Spleen (tissue), 11 donors: ENCODE results near the gene MAP3K2. TPM values are rescaled to one million over a fixed set of nuclear protein-coding genes. Genes with fewer than 3 reads are reported as not detected.
A peak's percentile ranks its signal among the peaks of the same experiment; 100 is the strongest.
"Not testable (repeated sequence)": the region's sequence is repeated elsewhere in the genome, so short reads cannot be mapped to it uniquely, and the experiment has no call there.

Source experiments
- DNase-seq: peaks from one replicate; pipeline ENCODE4 v3.0.0-alpha.2; 2020
- H3K27ac ChIP-seq, 8 donors: fragments of 200-600 bp; sonication (generic) in 7 of 8; 1 replicate in 4 of 8; 2 replicates in 4 of 8; pipeline versions ENCODE4 v1.5.0 to v1.8.0; 2016 to 2021; ENCODE audit warnings: inconsistent platforms in 4 of 8, mild to moderate bottlenecking in 4 of 8, moderate library complexity in 1 of 8
- H3K27me3 ChIP-seq, 7 donors: fragments of 200-600 bp; sonication (generic) in 6 of 7; replicated peaks in 1 of 7; 1 replicate in 4 of 7; 2 replicates in 3 of 7; pipeline versions ENCODE4 v1.5.0 to v1.8.0; 2016 to 2021; ENCODE audit warnings: inconsistent platforms in 3 of 7, mild to moderate bottlenecking in 1 of 7
- H3K36me3 ChIP-seq, 6 donors: fragments of 200-600 bp; sonication (generic) in 5 of 6; 1 replicate in 4 of 6; 2 replicates in 2 of 6; pipeline versions ENCODE4 v1.5.0 to v1.8.0; 2016 to 2021; ENCODE audit warnings: inconsistent platforms in 2 of 6
- H3K4me1 ChIP-seq, 6 donors: fragments of 200-600 bp; sonication (generic) in 5 of 6; 1 replicate in 3 of 6; 2 replicates in 3 of 6; pipeline versions ENCODE4 v1.5.0 to v1.8.0; 2016 to 2021; ENCODE audit warnings: inconsistent platforms in 3 of 6
- H3K4me3 ChIP-seq, 8 donors: fragments of 200-600 bp; sonication (generic) in 7 of 8; 1 replicate in 4 of 8; 2 replicates in 4 of 8; pipeline versions ENCODE4 v1.5.0 to v1.8.0; 2016 to 2021; ENCODE audit warnings: inconsistent platforms in 4 of 8, mild to moderate bottlenecking in 4 of 8, moderate library complexity in 2 of 8
- H3K9me3 ChIP-seq, 8 donors: fragments of 200-600 bp; sonication (generic) in 7 of 8; 1 replicate in 4 of 8; 2 replicates in 4 of 8; pipeline versions ENCODE4 v1.5.0 to v1.8.0; 2016 to 2021; ENCODE audit warnings: inconsistent platforms in 4 of 8
- POLR2A ChIP-seq, 3 donors: fragments of 450-650 bp; IDR thresholded peaks; one replicate each; pipeline ENCODE4 v1.5.1; 2017; ENCODE audit warnings: antibody characterized with exemption in 3 of 3, mild to moderate bottlenecking in 1 of 3
- POLR2AphosphoS5 ChIP-seq, 3 donors: sonication (generic); formaldehyde crosslinking; IDR thresholded peaks; one replicate each; pipeline ENCODE4 v1.5.1; 2017; ENCODE audit warnings: antibody characterized with exemption in 3 of 3
- whole genome bisulfite sequencing, 5 donors: extraction: QIAGEN DNeasy Blood & Tissue Kit in 3 of 5; methylation state at CpG; one replicate each; pipeline versions ENCODE4 v1.1.5 to v1.1.7; 2013 to 2018; 5-methylcytosine and 5-hydroxymethylcytosine counted together
- intact Hi-C: fragments of 100-400 bp; cut with DNase I; formaldehyde crosslinking; loops from one replicate; pipeline ENCODE4 v1.15.0; 2023; ENCODE audit warnings: low total_unique reads
- polyA plus RNA-seq, 3 donors: library from polyadenylated mRNA; stranded (reverse); fragments of 200-250 nt; gene quantifications; one replicate each; pipeline ENCODE4 v1.2.1, GENCODE V29; 2013
- total RNA-seq, 7 donors: library from RNA; depleted of rRNA in 3 of 7; stranded (reverse); fragments of >200 nt in 3 of 7; fragmentation: NEBNext Ultra II Directional in 4 of 7; extraction: Animal tissue kit (Norgen Biotek cat#: 25700) in 4 of 7; gene quantifications; one replicate each; pipeline versions ENCODE4 v1.1.0 to v1.2.1, GENCODE V29; 2016 to 2021
- TF ChIP-seq, protein P1 (sequence below), 11 experiments: fragments of 200-600 bp in 7 of 11; fragments of 450-650 bp in 4 of 11; sonication (generic) in 4 of 11; IDR thresholded peaks in 8 of 11; conservative IDR thresholded peaks in 3 of 11; 1 replicate in 7 of 11; 2 replicates in 4 of 11; pipeline versions ENCODE4 v1.4.0 to v1.8.0; 2016 to 2021; ENCODE audit warnings: antibody characterized with exemption in 11 of 11, inconsistent platforms in 4 of 11, mild to moderate bottlenecking in 1 of 11
- donor health status: healthy with polysubstance abuse.
- donor health status: DM: no; HTN: no; CAD: no; lungs with moderate emphysema.
- donor health status: DM: no; HTN: no; CAD: no.
- donor health status: Bipolar disorder and iron deficiency.
- donor health status: healthy.
- donor health status: DM: no; HTN: no; CAD: no.
- donor health status: DM: yes; HTN: yes; CAD: no.

MAP3K2 gene
- total and polyA plus RNA-seq, 10 donors = 6.5 to 83.9 (median 63.0) TPM

DNA sequence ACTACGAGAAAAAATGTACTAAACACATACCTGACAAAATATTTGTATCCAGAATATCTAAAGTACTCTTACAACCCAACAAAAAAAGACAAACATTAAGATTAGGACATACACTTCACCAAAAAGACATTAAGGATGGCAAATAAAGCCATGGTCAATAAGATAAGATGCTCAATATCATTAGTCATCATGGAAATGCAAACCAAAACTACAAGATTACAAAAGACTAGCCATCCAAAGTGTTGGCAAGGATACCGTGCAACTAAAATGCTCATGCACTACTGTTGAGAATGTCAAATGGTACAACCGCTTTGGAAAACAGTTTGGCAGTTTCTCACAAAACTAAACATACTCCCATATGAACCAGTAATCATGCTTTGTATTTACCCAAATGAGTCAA is 29.7 kb downstream of the MAP3K2 start:
- no peak for DNase-seq
- Histone ChIP-seq H3K9me3 (no peaks in the 10 kb centered on the region), H3K36me3 (no peaks in the 10 kb centered on the region), H3K4me3 (no peak overlapping the region), H3K27me3 (no peaks in the 10 kb centered on the region), H3K27ac (no peak overlapping the region), H3K4me1 (peaks cover 4 to 65% (median 41%) of the 10 kb centered on the region in 6 donors)
- WGBS, 5 donors = 93 to 97% (median 96%) methylated on average over 3 of the region's 3 CpGs
- intact Hi-C loops = no loop called here
- TF ChIP-seq POLR2A (IDR thresholded peaks at IDR 0.05) = no peak
- no peak for TF ChIP-seq POLR2AphosphoS5 (IDR thresholded peaks at IDR 0.05)
- TF ChIP-seq, protein P1, sequence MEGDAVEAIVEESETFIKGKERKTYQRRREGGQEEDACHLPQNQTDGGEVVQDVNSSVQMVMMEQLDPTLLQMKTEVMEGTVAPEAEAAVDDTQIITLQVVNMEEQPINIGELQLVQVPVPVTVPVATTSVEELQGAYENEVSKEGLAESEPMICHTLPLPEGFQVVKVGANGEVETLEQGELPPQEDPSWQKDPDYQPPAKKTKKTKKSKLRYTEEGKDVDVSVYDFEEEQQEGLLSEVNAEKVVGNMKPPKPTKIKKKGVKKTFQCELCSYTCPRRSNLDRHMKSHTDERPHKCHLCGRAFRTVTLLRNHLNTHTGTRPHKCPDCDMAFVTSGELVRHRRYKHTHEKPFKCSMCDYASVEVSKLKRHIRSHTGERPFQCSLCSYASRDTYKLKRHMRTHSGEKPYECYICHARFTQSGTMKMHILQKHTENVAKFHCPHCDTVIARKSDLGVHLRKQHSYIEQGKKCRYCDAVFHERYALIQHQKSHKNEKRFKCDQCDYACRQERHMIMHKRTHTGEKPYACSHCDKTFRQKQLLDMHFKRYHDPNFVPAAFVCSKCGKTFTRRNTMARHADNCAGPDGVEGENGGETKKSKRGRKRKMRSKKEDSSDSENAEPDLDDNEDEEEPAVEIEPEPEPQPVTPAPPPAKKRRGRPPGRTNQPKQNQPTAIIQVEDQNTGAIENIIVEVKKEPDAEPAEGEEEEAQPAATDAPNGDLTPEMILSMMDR (IDR thresholded peaks at IDR 0.05 in 8 of 11, conservative IDR thresholded peaks at IDR 0.05 in 3 of 11) = no peak

DNA sequence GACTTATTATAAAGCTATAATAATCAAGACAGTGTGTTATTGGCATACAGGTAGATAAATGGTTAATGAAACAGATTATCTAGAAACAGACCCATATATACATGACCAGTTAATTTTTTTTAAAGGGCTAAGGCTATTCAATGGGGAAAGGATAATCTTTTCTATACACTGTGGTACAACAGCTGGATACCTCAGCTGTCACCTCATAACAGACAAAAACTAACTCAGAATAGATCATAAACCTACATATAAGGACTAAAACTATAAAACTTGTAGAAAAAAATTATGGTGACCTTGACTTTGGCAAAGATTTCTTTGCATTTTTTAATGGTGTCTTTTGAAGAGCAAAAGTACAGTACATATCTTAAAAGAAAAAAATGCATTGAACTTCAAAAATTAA is 30.2 kb downstream of the MAP3K2 start:
- no peak for DNase-seq
- no peak for TF ChIP-seq POLR2A (IDR thresholded peaks at IDR 0.05)
- TF ChIP-seq, protein P1 (IDR thresholded peaks at IDR 0.05 in 8 of 11, conservative IDR thresholded peaks at IDR 0.05 in 3 of 11) = no peak
- no peak for TF ChIP-seq POLR2AphosphoS5 (IDR thresholded peaks at IDR 0.05)
- no peaks in the 10 kb centered on the region for H3K27me3 ChIP-seq
- no peaks in the 10 kb centered on the region for H3K9me3 ChIP-seq
- intact Hi-C loops = no loop called here
- no peaks in the 10 kb centered on the region for H3K36me3 ChIP-seq
- peaks cover 4 to 60% (median 38%) of the 10 kb centered on the region in 6 donors for H3K4me1 ChIP-seq
- no peak overlapping the region for H3K4me3 ChIP-seq
- H3K27ac ChIP-seq = no peak overlapping the region

DNA sequence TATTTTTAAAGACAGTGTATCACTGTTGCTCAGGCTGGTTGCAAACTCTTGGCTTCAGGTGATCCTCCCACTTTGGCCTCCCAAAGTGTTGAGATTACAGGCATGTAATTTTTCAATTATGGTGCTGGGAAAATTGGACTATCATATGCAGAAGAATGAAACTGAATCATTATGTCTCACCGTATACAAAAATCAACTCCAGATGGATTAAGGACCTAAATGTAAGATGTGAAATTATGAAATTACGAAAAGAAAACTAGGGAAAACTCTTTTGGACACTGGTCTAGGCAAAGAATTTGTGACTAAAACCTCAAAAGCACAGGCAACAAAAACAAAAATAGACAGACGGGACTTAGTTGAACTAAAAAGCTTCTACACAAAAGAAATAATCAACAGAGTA is 31.2 kb downstream of the MAP3K2 start:
- DNase-seq = no peak
- no peaks in the 10 kb centered on the region for H3K27me3 ChIP-seq
- intact Hi-C loops = no loop called here
- H3K36me3 ChIP-seq = no peaks in the 10 kb centered on the region
- no peak overlapping the region for H3K27ac ChIP-seq
- TF ChIP-seq POLR2AphosphoS5 (IDR thresholded peaks at IDR 0.05) = no peak
- TF ChIP-seq, protein P1 (IDR thresholded peaks at IDR 0.05 in 8 of 11, conservative IDR thresholded peaks at IDR 0.05 in 3 of 11) = no peak
- TF ChIP-seq POLR2A (IDR thresholded peaks at IDR 0.05) = no peak
- H3K9me3 ChIP-seq = no peaks in the 10 kb centered on the region
- 94 to 98% (median 98%) methylated on average over 3 of the region's 3 CpGs for WGBS, 5 donors
- no peak overlapping the region for H3K4me3 ChIP-seq
- peaks cover 4 to 59% (median 34%) of the 10 kb centered on the region in 6 donors for H3K4me1 ChIP-seq

DNA sequence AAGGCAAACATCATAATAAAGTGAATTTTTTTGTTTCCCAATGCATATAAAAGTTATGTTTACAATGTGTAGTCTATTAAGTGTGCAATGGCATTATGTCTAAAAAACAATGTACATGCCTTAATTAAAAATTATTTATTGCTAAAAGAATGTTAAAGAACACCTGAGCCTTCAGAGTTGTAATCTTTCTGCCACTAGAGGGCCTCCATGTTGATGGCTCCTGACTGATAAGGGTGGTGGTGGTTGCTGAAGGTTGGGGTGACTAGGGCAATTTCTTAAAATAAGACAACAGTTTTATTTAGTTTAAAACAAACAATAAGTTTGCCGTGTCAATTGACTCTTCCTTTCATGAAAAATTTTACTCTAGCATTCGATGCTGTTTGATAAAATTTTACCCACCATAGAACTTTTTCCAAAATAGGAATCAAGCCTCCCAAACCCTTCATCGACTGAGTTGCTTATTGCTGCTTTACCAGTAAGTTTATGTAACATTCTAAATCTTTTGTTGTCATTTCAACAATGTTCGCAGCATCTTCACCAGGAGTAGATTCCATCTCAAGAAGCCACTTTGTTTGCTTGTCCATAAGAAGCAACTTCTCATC is 32.3 kb downstream of the MAP3K2 start:
- Histone ChIP-seq H3K4me1 (peaks cover 4 to 65% (median 36%) of the 10 kb centered on the region in 6 donors), H3K36me3 (no peaks in the 10 kb centered on the region), H3K9me3 (no peaks in the 10 kb centered on the region), H3K4me3 (no peak overlapping the region), H3K27ac (no peak overlapping the region), H3K27me3 (no peaks in the 10 kb centered on the region)
- intact Hi-C loops = no loop called here
- TF ChIP-seq POLR2A (IDR thresholded peaks at IDR 0.05) = no peak
- TF ChIP-seq, protein P1 (IDR thresholded peaks at IDR 0.05 in 8 of 11, conservative IDR thresholded peaks at IDR 0.05 in 3 of 11) = peak in 10 of 11 experiments; percentile 14 to 68 (median 55)
- WGBS, 5 donors = 73 to 81% (median 76%) methylated on average over 4 of the region's 4 CpGs
- DNase-seq = no peak

DNA sequence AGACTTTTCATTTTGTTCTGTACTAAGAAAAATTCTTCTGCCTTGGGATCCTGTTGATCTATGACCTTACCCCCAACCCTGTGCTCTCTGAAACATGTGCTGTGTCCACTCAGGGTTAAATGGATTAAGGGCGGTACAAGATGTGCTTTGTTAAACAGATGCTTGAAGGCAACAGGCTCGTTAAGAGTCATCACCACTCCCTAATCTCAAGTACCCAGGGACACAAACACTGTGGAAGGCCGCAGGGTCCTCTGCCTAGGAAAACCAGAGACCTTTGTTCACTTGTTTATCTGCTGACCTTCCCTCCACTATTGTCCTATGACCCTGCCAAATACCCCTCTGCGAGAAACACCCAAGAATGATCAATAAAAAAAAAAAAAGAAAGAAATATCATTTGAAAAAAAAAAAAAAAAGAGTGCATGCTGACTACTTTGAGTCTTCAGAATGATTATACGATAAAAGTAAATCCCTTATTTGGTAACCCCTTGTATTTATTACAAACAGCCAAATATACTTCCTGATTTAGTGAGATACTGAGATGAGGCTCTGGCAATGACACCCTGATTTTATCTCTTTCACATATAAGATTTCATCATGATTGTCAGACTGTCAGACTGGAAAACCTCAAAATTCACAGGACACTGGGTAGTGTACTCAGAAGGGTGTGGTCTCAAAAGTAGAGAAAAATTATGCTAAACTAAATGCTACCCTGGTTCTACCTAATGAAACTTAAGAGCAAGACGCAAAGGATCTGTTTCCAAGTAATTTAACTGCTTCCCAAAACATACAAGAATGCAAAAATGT is 33.7 kb downstream of the MAP3K2 start:
- DNase-seq, H3K36me3 ChIP-seq, H3K9me3 ChIP-seq, intact Hi-C loops, H3K27me3 ChIP-seq, H3K4me3 ChIP-seq: not testable (repeated sequence)
- Histone ChIP-seq H3K27ac (peak overlapping the region in 1 of 8 donors; percentile 39), H3K4me1 (peaks cover 4 to 65% (median 40%) of the 10 kb centered on the region in 6 donors)
- 51 to 78% (median 63%) methylated on average over 4 to 6 of the region's 6 CpGs for WGBS, 5 donors
